Breast epithelium (tissue), 3 donors: ENCODE results near the gene ITGB7.

Source experiments
- CTCF ChIP-seq, 3 donors: fragments of 450-650 bp; IDR thresholded peaks; one replicate each; pipeline ENCODE4 v1.5.1; 2016 to 2017; ENCODE audit warnings: antibody characterized with exemption in 3 of 3, mild to moderate bottlenecking in 3 of 3, moderate library complexity in 3 of 3
- POLR2A ChIP-seq: fragments of 450-650 bp; IDR thresholded peaks from one replicate; pipeline ENCODE4 v1.6.1; 2016; ENCODE audit warnings: antibody characterized with exemption, mild to moderate bottlenecking, moderate library complexity
- POLR2AphosphoS5 ChIP-seq, 3 donors: sonication (generic); formaldehyde crosslinking; IDR thresholded peaks; one replicate each; pipeline ENCODE4 v1.6.1; 2017; ENCODE audit warnings: antibody characterized with exemption in 3 of 3

GRCh38 chr12:53253298-53253697 lies 46.2 kb upstream of the ITGB7 start:
- TF ChIP-seq CTCF (IDR thresholded peaks at IDR 0.05) (no peak), POLR2A (no peak), POLR2AphosphoS5 (IDR thresholded peaks at IDR 0.05) (no peak)
